NCI-H1105 (cell line): ENCODE measurements around the gene SRPRB.

ENCODE experiments used
- DNase-seq: peaks from one replicate; lab custom pipeline; 2025; lab: John Stamatoyannopoulos, UW

The SRPRB gene

DNA sequence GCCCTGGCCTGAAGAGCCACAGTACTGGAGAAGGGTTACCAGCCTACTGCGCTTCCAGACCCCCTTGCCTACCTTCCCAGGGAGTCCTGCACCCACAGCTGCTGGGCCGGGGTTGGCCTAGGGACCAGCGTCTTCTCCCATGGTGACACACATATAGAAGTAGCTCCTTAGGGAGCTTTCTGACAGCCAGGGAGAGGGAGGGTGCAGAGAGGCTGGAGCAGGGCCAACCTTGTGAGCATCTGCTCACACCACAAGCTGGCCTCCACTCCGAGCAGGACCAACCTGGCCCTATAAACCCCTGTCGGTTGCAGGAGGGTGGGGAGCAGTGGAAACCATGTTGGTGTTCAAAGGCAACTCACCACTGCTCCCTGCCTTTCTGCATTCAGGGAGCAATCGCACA, 35.2 kb downstream of the SRPRB start:
- no peak for DNase-seq

- DNase-seq, result no peak
Observed at GRCh38 chr3:133841196-133841595, 35.6 kb downstream of the SRPRB start.

DNA sequence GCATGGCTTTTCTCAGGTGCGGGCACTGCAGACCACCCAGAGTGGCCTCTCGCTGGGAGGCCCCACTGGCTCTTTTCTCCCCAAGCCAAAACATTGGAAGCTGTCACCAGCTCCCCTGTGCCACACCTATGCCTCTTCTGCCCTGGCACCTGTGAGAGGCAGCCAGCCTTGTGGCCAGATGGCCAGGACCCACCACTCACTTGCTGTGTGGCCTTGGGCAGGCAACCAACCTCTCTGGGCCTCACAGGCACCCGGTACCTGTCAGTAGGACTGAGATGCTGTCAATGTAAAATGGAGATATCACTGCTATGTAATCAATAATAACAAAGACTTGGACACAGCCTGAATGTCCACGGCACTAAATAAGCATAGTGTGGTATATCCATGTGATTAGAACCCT, 36.5 kb downstream of the SRPRB start:
- no peak for DNase-seq

GRCh38 chr3:133843634-133844033, 38.0 kb downstream of the SRPRB start:
- DNase-seq, result no peak

- DNase-seq, result no peak
Observed at GRCh38 chr3:133845127-133845526, 39.5 kb downstream of the SRPRB start.

- no peak for DNase-seq
Observed at GRCh38 chr3:133849346-133849745, 43.7 kb downstream of the SRPRB start.

DNA sequence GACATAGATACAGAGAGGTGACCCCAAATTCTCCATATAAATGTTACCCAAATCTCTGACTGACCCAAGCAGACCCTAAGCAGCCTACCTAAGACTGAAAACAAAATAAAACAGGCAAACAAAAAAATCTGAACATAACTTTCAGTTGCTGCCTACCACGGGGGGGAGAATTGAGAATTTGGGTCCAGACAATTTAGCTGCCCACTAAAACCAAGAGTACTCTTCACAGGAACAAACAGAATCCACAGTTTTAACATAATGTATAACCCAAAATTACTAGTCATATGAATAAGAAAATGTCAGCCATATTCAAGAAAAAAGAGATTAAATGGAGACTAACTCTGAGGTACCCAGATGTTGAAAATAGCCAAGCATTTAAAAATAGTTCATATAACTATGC, 44.4 kb downstream of the SRPRB start:
- DNase-seq, result no peak

- DNase-seq, result no peak
Observed at GRCh38 chr3:133851266-133851906, 45.8 kb downstream of the SRPRB start.

GRCh38 chr3:133851931-133852330, 46.3 kb downstream of the SRPRB start:
- DNase-seq, result no peak

DNA sequence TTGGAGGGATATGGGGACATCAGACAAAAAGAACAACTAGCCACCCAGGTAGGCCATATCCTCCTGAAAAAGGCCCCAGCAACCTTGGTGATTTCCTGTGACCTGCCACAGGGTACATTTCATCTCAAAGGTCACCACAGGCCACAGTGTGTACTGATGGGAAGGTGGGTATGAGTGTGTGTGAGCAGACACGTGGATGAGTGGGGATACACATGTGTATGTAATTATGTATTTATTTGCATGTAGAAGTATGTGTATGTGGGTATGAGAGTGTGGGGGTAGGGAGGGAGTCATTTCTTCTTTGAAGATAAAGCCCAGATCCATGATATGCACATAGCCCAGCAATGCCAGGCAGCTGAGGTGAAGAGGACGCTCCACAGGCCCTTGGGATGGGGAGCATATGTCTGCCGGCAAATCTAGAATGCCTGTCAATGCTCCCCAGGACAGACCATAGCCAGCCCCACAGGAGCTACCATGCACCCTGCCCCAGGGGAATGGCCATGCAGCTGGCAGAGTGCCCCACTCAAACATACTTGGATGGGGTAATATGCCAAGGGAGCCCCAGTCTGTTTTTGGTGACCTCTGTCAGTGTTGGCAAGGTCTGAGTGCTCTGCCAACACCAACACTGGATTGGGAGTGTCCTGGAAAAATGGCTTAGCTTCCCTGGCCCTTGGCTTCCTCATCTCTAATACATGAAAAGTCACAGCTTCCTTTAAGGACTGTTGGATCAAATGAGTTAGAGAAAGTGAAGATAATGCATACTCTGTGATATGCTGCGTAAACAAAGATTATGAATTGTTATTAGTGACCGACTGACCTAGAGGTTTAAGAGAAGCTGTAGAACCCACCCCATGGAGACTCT, 47.7 kb downstream of the SRPRB start:
- no peak for DNase-seq

DNA sequence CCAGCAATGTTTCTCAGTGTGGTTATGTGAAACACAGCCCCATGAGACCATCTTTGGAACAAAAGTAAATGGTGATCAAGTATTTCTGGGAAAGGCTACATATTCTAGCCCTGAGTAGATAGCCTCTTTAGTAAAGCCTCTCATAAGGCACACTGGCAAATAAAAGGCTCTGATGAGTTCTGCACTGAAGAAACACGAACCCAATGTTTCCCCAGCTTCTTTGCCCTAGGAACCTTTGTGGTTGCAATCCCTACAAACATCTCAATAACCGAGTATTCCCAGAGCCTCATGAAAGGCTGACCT, 48.3 kb downstream of the SRPRB start:
- DNase-seq, result no peak

- no peak for DNase-seq
Observed at GRCh38 chr3:133854264-133855001, 48.8 kb downstream of the SRPRB start.

GRCh38 chr3:133855002-133855370, 49.4 kb downstream of the SRPRB start:
- no peak for DNase-seq

DNA sequence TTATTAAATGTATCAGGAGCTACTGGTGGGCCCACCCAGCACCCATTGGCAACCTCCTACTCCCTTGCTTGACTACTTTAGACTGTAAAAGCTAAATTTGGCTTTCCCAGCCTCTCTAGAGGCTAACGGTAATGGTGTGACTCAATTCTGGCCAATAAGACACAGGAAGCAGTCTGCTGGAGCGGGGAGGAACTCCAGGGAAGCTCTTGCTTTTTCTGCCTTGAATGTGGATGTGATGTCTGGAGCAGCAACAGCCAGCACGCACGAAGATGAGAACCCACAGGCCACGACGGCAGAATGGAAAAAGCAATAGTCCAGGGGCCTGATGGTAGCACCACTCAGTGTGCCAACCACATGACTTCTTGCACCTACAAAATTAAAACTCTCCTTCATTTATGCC, 50.2 kb downstream of the SRPRB start:
- DNase-seq, result no peak

DNA sequence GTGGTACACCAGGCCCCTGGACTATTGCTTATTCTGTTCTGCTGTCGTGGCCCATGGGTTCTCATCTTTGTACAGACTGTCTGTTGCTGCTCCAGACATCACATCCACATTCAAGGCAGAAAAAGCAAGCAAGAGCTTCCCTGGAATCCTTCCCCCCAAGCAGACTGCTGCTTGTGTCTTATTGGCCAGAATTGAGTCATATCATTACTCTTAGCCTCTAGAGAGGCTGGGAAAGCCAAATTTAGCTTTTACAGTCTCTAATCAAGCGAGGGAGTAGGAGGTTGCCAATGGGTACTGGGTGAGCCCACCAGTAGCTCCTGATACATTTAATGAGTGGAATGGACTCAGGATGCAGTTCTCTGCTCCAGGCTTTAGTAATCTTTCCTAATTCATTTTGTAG, 50.7 kb downstream of the SRPRB start:
- DNase-seq, result no peak

DNA sequence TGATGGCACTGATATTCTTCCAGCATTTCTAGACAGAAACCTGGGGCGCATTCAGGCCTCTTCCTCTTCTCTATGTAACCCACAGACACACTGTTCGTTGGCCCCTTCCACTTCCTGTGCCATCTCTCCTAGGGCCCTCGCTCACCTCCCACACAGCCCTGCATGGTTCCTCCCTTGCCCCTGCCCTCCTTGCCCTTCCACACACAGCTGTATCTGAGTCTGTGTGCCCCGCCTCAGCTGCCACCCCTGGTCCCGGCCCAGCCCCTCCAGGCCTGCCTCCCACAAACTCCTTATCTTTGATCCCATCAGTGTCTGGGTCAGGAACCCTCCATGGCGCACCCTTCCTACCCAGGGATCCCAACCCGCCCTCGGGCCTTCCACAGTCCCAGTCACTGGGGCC, 52.2 kb downstream of the SRPRB start:
- no peak for DNase-seq

- no peak for DNase-seq
Observed at GRCh38 chr3:133859381-133860234, 54.0 kb downstream of the SRPRB start.

DNA sequence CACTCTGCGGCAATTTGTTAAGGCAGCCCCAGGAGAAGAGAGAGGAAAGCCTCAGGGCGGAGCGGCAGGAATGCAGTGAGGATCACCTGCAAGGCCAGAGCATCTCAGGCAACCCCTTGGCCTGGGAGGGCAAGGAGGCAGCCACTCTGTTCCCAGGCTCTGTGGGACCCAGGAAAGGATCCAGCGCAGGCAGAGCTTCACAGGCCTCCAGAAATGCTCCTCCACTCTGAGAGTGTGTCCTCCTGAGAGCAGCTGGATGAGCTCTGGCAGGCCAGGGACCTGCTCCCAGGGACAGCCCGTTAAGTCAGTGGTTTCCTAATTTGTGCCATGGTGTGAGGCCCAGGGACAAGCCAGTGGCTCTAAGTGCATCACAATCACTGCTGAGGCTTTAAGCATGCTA, 54.9 kb downstream of the SRPRB start:
- no peak for DNase-seq

- DNase-seq, result no peak
Observed at GRCh38 chr3:133862161-133862560, 56.5 kb downstream of the SRPRB start.

GRCh38 chr3:133863911-133864310, 58.3 kb downstream of the SRPRB start:
- DNase-seq, result no peak

DNA sequence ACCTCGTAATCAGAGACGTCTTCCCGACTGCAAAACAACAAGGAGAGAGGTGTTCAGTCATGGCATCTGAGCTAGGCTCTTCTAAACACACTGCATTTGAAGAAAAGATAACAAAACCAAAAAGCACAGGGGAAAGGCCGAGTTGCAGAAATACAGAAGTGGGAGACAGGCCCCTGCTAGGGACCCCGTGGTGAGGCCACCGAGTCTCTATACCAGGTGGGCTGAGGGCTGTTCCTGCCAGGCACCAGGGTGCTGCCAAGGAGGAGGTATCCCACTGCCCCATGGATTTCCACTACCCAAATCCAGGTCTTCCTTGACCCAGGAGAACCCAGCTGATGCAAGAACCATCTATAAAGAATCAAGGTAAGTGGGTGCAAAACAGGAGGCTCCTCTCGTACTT, 59.0 kb downstream of the SRPRB start:
- no peak for DNase-seq

- no peak for DNase-seq
Observed at GRCh38 chr3:133865136-133865855, 59.7 kb downstream of the SRPRB start.
